Measurements from ENCODE around the gene PYGB.

GRCh38 chr20:25285091-25285647 is 37.3 kb downstream of the PYGB start:
- no peak for TF ChIP-seq POLR2AphosphoS5 (IDR thresholded peaks at IDR 0.05; ENCODE audit: low read depth, low read length)
- no peak for TF ChIP-seq TAF1 (IDR thresholded peaks at IDR 0.05; ENCODE audit: borderline replicate concordance, insufficient read depth, low read length)

Measured in PFSK-1 (cell line).